PC-9 (cell line): Measurements from ENCODE around the gene ARX.

Experiments used
- CTCF ChIP-seq: fragments of 200-600 bp; sonication (generic); conservative IDR thresholded peaks from 2 replicates; pipeline ENCODE4 v1.6.1; 2017; ENCODE audit warnings: mixed run types, antibody characterized with exemption, mild to moderate bottlenecking, moderate library complexity
- EZH2 ChIP-seq: fragments of 200-600 bp; sonication (generic); IDR thresholded peaks from 2 replicates; pipeline ENCODE4 v1.8.0; 2017; ENCODE audit warnings: antibody characterized with exemption, low read depth

GRCh38 chrX:25020391-25020904, 4.7 kb upstream of the ARX start:
- TF ChIP-seq EZH2 (no peak), CTCF (no peak)
